IPS DF 4.7 (cell line): Measurements from ENCODE around the gene ZNF565.
"Not testable (repeated sequence)": the region's sequence is repeated elsewhere in the genome, so short reads cannot be mapped to it uniquely, and the experiment has no call there.

Source experiments
- DNase-seq: peaks from one replicate; pipeline ENCODE4 v3.0.0-alpha.2; 2013; ENCODE audit warnings: low spot score; ENCODE audit errors: extremely low read depth

ZNF565 gene

DNA sequence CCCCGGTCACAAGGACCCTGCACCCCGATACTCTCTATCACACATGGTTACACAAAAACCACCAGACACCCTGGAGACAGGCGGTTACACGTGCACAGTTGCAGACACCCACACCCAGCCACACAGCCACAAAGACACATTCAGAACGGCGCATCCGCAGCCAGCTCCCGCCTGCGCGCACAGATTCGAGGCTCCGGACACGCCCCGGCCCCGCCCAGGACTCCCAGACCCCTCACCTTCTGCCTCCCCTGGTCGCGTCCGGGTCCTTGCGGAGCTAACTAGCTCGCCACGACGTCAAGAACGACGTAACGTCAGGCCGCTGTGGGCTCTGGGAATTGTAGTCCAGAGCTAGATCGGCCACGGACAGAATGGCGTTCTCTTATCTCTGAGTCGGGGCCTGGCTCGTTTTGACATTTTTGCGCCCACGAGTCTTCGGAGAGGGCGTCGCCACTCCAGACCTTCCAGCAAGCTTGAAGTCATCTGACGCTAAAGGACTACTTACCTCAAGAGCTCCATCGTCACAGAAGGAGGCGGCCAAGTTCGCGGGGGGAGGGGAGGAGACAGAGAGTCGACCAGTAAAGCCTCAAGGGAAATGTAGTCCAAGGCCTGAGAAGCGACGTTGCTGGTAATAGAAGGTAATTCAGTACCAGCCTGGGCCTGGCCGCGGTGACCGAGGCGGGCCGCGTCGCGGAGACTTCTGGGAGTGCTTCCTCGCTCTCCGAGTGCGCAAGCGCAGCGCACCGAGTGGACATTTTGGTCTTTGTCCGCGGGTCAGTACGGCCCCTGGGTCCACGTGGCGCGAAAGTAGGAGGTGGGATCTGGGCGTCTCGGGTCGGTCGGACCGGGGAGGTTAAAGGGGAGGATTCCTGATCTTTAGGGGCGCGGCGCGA is at the start of gene ZNF565, which contains the start of gene ZNF146:
ZNF565 (minus strand) TSS at position 280 of the 890 bp plus-strand sequence. CDS start 12,680 bp downstream, outside the sequence.
ZNF146 (plus strand) TSS at position 721 of the 890 bp plus-strand sequence. CDS start 21,335 bp downstream, outside the sequence.
- DNase-seq: peak; percentile 97

DNA sequence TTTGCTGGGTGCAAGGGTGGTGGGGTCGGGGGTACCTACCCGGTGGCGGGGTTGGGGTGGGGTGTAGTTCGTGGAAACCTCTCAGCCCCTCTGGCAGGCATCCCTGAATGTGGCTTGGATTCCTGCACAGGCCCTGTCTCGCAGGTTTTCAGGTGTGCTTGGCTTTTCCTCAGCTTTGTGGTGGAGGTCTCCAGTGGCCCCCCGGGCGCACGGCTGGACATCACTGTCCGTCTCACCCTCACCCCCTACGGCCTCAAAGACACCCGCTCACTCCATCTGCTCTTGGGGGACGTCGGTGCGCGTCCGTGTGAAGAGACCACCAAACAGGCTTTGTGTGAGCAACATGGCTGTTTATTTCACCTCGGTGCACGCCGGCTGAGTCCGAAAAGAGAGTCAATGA is 44.7 kb upstream of the ZNF565 start:
- no peak for DNase-seq

DNA sequence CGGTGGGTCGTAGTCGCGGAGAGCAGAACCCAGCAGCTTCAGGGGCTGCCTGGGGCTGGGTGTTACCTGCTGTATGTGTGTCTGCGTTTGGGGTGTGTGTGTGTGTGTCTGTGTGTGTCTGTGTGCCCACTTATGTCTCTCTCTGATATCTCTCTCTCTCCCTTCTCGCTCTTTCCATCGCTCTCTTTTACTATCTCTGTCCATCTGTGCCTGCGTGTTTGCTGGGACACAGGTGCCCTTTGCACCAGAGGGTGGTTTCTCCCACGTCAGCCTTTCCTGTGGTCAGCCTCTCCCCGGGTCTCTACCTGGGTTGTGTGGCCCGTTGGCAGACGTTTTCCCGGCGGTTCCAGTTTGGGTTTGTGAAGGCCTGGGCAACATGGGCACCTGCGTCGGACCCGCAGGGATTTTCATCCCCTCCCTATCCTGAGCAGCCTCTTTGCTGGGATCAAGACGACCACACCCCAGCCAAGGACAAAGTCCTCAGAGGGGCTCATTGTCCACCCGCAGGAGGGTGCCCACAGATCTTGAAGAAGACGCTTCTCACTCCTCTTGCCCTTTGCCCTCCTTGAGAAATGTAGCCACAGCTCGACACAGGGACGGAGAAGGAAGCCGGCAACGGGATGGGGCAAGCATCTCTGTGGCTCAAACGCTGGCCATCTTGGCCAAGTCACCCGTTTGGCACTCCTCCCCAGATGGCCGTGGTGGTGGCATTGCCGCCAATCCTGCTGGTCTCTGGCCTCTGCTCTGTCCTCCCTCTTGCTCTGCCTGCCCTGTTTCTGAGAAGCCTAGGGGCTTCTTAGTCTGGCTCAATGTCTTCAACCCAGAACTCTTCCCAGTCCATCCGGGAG is 43.8 kb upstream of the ZNF565 start:
- DNase-seq: no peak

DNA sequence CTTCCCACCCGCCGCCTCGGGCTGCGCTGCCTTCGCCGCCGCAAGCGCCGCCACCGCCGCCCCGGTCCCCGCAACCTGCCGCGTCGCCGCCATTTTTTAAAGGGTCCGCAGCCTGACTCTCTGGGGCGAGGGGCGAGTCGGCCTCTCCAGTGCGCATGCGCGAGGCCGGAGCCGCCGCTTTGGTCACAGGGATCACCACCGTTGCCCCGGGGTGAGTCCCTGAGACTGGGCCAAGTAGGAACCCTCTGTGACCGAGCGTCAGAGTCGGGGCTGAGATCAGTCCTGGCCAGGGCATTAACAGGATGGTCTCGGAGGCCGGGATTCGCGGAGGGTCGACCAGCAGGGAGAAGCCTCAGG is 43.0 kb upstream of the ZNF565 start:
- no peak for DNase-seq

DNA sequence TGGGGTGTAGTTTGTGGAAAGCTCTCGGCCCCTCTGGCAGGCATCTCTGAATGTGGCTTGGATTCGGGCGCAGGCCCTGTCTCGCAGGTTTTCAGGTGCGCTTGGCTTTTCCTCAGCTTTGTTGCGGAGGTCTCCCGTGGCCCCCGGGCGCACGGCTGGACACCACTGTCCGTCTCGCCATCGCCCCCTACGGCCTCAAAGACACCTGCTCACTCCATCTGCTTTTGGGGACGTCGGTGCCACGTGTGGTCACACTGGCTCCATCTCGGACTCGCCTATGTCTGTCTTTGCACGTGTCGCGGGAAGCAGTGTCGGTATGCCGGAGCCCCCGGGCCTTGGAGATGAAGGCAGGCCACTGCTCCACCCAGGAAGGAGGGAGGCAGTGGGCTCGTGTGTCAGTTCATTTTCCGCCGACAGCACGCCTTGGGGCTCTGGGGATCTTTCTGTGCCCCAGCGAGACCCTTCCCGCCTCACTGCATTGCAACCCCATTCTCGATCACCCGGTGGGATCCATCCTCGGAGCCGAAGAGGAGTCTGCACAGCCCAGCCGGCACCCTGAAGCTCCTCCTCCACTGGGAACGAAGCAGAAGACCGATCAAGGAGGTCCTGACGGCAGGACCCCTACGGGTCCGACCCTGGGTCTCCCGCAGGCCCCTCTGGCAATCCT is 42.5 kb upstream of the ZNF565 start:
- no peak for DNase-seq

DNA sequence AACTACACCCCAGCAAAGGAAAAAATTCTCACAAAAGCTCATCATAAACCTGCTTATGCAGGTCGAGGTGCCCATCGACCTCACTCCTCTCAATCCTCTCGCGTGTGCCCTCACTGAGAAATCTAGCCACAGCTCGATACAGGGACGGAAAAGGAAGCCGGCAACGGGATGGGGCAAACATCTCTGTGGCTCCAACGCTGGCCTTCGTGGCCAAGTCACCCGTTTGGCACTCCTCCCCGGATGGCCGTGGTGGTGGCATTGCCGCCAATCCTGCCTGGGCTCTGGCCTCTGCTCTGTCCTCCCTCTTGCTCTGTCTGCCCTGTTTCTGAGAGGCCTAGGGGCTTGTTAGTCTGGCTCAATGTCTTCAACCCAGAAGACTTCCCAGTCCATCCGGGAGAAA is 41.6 kb upstream of the ZNF565 start:
- DNase-seq: no peak

DNA sequence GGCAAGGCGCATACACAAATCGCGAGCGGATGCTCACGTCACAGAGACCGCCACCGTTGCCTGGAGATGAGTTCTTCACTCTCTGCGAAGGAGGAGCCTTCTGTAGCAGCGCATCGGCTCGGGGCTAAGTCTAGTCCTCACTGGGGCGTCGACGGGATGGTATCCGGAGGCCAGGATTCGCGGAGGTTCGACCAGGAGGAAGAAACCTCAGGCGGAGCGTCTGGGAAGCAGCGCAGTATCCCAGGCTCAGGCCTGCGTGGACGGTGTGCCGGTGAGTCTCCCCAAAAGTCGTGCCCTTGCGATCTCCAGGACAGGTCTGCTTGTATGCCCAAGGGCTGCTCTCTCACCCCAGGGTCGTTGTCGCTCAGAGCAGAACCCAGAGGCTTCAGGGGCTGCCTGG is 40.9 kb upstream of the ZNF565 start:
- no peak for DNase-seq

DNA sequence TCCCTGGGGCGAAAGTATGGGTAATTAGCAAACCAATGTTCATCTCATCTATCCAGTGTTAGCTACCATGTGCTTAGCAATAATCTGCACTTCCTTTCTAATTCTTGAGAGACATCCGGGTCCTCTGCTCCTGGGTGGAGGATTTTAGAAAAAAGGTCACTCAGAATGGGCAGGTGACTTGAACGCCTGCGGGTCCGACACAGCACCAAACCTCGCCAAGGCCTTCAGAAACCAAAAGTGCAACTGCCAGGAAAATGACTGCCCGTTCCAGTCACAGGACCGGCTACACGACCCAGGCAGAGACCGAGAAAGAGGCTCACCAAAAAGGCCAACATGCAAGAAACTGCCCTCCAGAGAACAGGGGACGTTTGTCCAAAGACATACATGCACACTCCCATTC is 40.4 kb upstream of the ZNF565 start:
- DNase-seq: no peak

DNA sequence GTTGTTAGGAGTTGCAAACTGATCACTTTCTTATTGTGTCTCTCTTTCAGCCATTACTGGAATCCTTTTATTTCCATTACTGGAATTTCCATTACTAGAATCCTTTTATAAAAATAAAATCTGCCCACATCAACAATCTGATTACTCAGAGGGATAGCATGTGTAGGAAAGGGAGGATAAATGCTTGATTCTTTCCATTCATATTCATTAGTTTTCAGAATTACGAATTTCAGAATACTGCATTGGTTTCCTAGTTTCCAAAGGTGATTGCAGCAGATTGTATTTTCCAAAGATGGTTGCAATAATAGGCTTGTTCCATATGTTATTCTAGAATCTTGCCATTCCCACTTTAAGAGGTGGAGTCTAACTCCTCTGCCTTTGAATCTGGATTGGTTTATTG is 37.6 kb upstream of the ZNF565 start:
- no peak for DNase-seq

DNA sequence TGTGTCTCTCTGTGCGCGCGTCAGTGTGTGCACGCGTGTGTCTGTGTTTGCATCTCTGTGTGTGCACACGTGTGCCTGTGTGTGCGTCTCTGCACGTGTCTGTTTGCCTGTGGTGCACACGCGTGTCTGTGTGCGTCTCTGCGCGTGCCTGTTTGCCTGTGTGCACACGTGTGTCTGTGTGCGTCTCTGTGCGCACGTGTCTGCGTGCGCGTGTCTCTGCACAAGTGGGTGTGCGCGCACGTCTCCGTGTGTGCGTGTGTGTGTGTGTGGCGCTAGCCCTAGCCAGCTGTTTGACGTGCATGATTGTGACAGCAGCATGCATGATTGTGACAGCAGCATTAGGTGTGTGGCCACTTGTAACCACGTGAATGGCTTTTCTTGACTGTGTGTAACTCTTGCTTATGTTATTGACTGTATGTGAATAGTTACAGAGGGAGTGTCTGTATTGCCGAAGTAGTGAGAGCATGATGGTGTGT is 31.6 kb upstream of the ZNF565 start:
- no peak for DNase-seq

DNA sequence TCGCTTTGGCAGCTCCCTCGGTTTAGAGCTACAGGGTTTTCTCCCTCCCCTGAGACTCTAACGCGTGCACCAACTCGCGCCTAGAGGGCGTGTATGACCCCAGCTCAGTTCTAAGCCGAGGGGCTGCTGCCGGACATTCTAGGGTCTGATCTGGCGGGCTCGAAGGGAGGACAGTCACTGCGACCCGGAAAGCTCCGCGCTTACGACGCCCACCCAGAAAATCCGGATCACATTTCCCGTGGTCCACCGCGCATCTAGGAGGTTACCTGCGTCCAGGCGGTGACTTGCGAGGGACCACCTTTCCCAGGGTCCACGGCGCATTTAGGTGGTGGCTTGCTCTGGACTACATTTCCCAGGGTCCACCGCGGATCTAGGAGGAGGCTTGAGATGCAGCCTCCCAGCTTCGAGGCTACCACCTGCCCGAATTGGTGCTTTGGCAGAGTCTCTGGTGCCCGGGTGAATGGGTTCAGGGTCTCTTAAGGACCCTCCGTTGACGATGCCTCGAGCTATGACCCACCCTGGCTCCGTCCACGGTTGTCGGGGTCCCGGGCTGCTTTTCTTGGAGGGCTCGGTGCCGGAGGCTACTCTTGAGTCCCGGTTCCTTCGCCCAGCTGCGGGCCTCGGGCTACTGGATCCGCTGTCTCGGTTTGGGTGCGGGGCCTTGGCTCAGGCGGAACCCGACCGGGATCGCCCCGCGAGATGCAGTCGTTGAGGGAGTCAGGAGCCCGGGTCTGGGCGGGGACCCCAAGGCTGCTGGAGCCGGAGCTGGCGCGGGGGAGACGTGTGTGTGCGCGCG is 30.9 kb upstream of the ZNF565 start:
- DNase-seq: peak; percentile 74

DNA sequence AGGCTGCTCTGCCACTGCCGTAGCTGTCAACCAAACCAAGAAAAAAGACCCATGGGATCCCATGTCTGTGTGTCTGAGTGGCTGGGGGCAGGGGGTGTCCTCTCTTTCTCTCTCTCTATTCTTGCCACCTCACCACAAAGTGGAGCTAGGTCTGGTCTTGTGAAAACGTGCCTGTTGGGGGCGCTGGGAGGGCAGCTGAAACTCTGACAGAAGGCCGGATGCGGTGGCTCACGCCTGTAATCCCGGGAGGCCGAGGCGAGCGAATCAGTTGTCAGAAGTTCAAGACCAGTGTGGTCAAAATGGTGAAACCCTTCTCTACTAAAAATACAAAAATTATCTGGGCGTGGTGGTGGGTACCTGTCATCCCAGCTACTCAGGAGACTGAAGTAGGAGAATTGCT is 29.6 kb upstream of the ZNF565 start:
- DNase-seq: no peak

DNA sequence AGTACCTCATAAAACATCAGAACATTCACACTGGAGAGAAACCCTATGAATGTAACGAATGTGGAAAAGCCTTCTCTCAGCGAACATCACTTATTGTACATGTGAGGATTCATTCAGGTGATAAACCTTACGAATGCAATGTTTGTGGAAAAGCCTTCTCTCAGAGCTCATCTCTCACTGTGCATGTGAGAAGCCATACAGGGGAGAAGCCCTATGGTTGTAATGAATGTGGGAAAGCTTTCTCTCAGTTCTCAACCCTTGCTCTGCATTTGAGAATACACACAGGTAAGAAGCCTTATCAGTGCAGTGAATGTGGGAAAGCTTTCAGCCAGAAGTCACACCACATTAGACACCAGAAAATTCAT is 22.5 kb upstream of the ZNF565 start:
- DNase-seq: no peak

DNA sequence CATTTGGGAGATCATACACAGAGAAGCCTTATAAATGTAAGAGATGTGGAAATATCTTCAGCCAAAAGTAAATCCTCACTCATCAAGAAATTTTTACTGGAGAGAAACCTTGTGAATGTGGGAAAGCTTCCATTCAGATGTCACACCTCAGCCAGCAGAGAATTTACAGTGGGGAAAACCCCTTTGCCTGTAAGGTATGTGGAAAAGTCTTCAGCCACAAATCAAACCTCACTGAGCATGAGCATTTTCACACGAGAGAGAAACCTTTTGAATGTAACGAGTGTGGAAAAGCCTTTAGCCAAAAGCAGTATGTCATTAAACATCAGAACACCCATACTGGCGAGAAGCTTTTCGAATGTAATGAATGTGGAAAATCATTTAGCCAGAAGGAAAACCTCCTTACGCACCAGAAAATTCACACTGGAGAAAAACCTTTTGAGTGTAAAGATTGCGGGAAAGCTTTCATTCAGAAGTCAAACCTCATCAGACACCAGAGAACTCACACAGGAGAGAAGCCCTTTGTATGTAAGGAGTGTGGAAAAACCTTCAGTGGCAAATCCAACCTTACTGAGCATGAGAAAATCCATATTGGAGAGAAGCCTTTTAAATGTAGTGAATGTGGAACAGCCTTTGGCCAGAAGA is 22.0 kb upstream of the ZNF565 start:
- no peak for DNase-seq

DNA sequence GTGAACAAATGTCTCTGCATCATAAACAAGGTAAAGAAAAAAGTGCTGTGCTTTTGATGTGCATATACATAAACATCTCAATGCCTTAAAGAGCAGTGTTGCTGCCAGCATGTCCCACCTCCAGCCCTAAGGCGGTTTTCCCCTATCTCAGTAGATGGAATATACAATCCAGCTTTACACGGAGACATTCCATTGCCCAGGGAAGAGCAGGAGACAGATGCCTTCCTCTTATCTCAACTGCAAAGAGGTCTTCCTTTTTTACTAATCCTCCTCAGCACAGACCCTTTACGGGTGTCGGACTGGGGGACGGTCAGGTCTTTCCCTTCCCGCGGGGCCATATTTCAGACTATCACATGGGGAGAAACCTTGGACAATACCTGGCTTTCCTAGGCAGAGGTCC is 19.2 kb upstream of the ZNF565 start:
- not testable (repeated sequence) for DNase-seq

DNA sequence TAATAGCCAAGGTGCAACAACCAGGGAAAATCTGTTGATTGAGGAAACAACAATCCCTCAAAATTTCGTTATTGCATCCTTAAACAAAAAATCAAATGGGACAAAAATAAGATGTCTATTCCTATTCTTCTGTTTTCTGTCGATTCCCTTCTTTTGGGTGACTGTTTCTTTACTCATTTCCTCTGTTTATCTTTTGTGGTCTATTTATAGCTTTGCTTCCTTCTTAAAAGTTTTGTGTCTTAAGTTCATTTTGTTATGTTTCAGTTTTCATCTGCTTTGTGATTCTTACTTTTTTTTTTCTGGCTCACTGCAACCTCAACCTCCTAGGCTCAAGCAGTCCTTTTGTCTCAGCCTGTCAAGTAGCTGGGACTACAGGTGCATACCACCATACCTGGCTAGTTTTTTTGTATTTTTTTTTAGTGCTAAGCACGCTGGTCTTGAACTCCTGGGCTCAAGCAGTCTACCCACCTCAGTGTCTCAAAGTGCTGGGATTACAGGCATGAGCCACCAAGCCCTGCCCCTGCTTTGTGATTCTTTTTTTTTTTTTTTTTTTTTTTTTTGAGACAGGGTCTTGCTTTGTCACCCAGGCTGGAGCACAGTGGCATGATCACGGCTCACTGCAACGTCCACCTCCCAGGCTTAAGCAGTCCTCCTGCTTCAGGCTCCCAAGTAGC is 10.9 kb upstream of the ZNF565 start:
- no peak for DNase-seq

DNA sequence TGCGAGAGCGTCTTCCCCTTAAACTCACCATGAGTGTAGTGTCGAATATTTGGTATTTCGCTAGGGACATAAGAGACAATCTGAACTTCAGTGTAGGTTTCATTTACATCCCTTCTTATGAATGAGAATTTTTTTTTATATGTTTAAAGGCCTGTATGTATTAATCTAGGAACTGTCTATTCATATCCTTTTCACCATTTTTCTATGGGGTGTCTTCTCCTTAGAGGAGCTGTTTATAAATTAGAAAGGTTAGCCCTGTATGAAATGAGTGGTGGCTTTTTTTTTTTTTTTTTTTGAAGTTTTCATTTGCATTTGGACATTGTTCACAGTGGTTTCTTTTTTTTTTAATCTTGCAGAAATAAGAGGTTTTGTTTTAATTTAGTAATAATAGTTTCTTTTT is 8.0 kb upstream of the ZNF565 start:
- DNase-seq: no peak

DNA sequence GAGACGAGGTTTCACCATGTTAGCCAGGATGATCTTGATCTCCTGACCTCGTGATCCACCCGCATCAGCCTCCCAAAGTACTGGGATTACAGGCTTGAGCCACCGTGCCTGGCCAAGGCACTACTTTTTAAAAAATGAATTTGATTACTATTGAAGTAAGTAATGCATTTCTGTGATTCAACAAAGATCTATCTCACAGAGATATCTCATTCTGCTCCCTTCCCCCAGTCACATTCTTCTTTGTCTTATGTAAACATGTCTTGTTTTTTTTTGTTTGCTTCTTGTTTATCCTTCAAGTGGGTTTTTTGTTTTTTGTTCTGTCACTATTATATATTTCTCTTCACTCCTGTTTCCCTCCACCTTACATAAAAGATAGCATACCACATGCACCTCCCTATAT is 7.0 kb upstream of the ZNF565 start:
- DNase-seq: no peak

DNA sequence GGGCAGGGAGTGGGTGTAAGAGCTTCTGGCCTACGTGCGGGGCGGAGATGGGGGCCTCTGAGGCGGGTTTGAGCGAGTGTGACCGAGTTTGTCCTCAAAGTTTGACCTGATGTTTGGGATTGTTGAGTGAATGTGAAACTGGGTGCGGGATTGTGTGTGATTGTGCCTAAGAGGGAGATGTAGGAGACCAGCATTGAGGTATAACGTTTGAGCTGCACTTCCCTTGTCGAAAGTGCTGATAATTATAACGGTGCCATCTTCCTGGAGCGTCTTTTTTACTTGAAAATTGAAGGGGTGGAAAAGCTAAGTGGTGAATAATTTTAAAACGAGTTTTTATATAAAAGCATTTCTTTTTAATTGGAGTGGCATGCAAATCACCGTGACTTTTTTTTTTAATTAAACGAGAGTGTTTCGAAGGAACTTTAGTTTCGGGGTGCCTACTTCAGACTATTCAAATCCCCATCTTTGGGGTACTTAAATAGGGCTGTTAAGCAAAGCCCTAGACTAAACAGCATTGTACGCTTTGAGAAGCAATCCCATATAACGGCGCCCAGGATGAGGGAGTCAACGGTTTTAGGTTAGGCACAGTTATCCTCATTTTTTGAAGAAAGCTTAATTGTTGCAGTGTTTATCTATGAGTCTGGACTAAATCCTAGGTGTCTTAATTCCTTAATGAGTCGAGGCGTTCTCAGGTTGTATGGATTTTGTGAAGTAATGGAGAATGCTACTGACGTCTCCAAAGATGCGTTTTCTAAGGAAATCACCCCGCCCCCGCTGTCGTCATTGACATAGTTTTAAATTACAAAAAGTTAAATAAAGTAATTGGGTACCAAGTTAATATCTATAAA is 1.0 kb upstream of the ZNF565 start:
- no peak for DNase-seq
